Erythroblast (primary cell): ENCODE data around the gene HSD11B2.

Experiments
- GATA1 ChIP-seq: IDR thresholded peaks from 2 replicates; pipeline ENCODE4 v1.6.1; 2011; ENCODE audit warnings: low read depth, mild to moderate bottlenecking, control low read depth, low read length, moderate library complexity
- POLR2A ChIP-seq: IDR thresholded peaks from 2 replicates; pipeline ENCODE4 v1.6.1; 2011; ENCODE audit warnings: mild to moderate bottlenecking, low read length

DNA sequence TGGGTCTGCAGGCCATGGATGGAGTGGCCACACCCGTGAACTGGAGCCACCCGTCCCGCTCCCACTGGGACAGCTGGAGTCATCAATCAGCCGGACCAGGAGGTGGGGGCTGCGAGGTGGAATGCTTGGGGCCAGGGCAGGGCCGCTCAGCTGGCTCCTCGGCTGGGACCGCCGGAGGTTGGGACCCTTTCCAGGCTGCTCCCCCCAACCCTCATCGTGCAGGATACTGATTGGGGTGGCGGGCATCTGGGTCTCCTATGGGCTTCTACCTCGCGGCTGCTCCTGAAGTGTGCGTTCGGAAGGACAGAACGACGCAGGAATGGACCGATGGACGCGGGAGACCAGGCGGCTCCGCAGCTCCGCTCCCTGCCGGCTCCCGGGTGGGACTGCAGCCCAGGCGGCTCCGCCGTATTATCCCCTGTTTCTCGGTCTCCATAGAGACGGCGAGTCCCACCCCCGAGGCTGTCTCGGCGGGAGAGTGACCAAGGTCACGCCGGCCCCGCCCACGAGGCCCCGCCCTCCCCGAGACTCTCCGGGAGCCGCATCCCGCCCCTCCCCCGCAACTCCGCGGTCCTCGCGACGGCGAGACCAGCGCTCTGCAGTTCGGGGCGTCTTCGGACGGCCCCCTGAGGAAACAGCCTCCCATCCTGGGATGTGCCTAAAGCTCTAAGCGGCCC, 37.7 kb upstream of the HSD11B2 start, which contains the start of gene TPPP3:
- TF ChIP-seq POLR2A (no peak), GATA1 (no peak)
